Ishikawa (cell line): ENCODE data around the gene RBMXL2.

Source experiments
- CEBPB ChIP-seq: IDR thresholded peaks from 2 replicates; pipeline ENCODE4 v1.6.1; 2012
- CREB1 ChIP-seq: IDR thresholded peaks from 2 replicates; pipeline ENCODE4 v1.6.1; 2012; ENCODE audit warnings: low read depth
- EGR1 ChIP-seq: IDR thresholded peaks from 2 replicates; pipeline ENCODE4 v1.6.1; 2012
- EP300 ChIP-seq: IDR thresholded peaks from 2 replicates; pipeline ENCODE4 v1.6.1; 2012; ENCODE audit warnings: borderline replicate concordance
- FOXM1 ChIP-seq: IDR thresholded peaks from 2 replicates; pipeline ENCODE4 v1.6.1; 2012; ENCODE audit warnings: low read depth, borderline replicate concordance
- MAX ChIP-seq: IDR thresholded peaks from 2 replicates; pipeline ENCODE4 v1.6.1; 2012
- NFIC ChIP-seq: IDR thresholded peaks from 2 replicates; pipeline ENCODE4 v1.6.1; 2012
- RAD21 ChIP-seq: IDR thresholded peaks from 2 replicates; pipeline ENCODE4 v1.6.1; 2012; ENCODE audit warnings: low read depth
- REST ChIP-seq: IDR thresholded peaks from 2 replicates; pipeline ENCODE4 v1.6.1; 2012; ENCODE audit warnings: low read depth, mild to moderate bottlenecking
- TAF1 ChIP-seq: IDR thresholded peaks from 2 replicates; pipeline ENCODE4 v1.6.1; 2012; ENCODE audit warnings: low read depth, mild to moderate bottlenecking
- TCF12 ChIP-seq: IDR thresholded peaks from 2 replicates; pipeline ENCODE4 v1.6.1; 2012; ENCODE audit warnings: low read depth
- TEAD4 ChIP-seq: IDR thresholded peaks from 2 replicates; pipeline ENCODE4 v1.6.1; 2012
- USF1 ChIP-seq: IDR thresholded peaks from 2 replicates; pipeline ENCODE4 v1.6.1; 2012
- YY1 ChIP-seq: IDR thresholded peaks from 2 replicates; pipeline ENCODE4 v1.6.1; 2012; ENCODE audit warnings: low read depth
- ZBTB7A ChIP-seq: IDR thresholded peaks from 2 replicates; pipeline ENCODE4 v1.6.1; 2012; ENCODE audit warnings: low read depth

The RBMXL2 gene

GRCh38 chr11:7057641-7058040 lies 31.2 kb upstream of the RBMXL2 start:
- TF ChIP-seq MAX, result no peak
- TF ChIP-seq EGR1, result no peak
- TF ChIP-seq YY1, result no peak
- no peak for TF ChIP-seq CEBPB
- no peak for TF ChIP-seq REST
- no peak for TF ChIP-seq TAF1
- no peak for TF ChIP-seq FOXM1
- TF ChIP-seq TCF12, result no peak
- TF ChIP-seq NFIC, result no peak
- TF ChIP-seq ZBTB7A, result no peak
- no peak for TF ChIP-seq TEAD4
- no peak for TF ChIP-seq USF1
- TF ChIP-seq EP300, result no peak
- no peak for TF ChIP-seq RAD21
- no peak for TF ChIP-seq CREB1

- TF ChIP-seq RAD21 (no peak), TAF1 (no peak), EP300 (no peak), TEAD4 (no peak), NFIC (no peak), EGR1 (no peak), MAX (no peak), YY1 (no peak), CEBPB (no peak), USF1 (no peak), REST (no peak), ZBTB7A (no peak), TCF12 (no peak), CREB1 (no peak), FOXM1 (no peak)
Measured at GRCh38 chr11:7060868-7061267, 27.9 kb upstream of the RBMXL2 start.

GRCh38 chr11:7062534-7062933 lies 26.3 kb upstream of the RBMXL2 start:
- no peak for TF ChIP-seq CREB1
- TF ChIP-seq MAX, result no peak
- peak; percentile 72 for TF ChIP-seq REST
- TF ChIP-seq ZBTB7A, result no peak

GRCh38 chr11:7072401-7073028 lies 16.3 kb upstream of the RBMXL2 start:
- no peak for TF ChIP-seq RAD21

GRCh38 chr11:7077101-7077500 lies 11.7 kb upstream of the RBMXL2 start:
- TF ChIP-seq MAX, result no peak
- peak; percentile 89 for TF ChIP-seq REST
